Activated naive CD4-positive, alpha-beta T cell treated with Interleukin-2 at 50 U/mL for 16 hours (primary cell): ENCODE measurements around the gene UBN1.

Experiments used
- DNase-seq: peaks from one replicate; pipeline ENCODE4 v3.0.0-alpha.2; 2020

The UBN1 gene

DNA sequence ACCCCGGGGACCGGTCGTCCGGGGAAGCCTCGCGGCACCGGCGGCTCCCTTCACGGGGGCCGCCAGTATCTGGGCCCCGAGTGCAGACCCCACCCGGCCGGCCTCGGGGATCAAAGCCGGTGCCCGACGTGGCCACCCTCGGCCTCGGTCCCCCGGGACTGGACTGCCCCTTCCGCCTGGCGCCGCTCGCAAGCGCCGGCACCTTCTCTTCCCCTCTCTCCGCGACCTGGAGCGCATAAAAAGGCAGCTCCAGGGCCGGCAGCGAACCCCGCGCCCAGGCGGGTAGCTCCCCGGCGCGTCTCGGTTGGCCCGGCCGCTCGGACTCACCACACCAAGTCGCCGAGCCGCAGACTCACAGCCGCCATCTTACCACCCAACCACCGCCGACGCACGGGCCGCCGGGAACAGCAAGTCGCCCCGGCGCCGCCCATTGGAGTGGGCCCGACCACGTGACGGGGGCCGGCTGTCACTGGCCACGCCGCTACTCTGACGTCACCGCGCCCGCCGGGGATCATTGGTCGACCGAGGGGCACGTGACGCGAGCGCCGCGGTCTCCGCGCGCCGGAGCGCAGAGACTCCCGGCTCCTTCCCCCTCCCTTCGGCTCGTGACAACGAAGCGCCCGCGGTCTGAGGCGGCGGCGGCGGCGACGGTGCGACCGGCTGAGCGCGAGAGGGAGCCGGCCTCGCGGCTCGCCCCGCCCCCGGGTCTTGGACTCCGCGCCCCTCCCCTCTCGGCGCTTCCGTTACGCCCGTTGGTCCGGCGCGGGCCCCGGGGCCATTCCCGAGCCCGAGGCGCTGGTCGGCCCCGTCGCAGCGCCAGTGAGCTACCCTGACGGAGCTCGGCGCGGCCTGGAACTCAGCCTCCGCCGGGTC lies at the start of gene UBN1, which contains the start of gene GLYR1:
UBN1 (plus strand) TSS at position 581 of the 873 bp plus-strand sequence. CDS start 5,437 bp downstream, outside the sequence.
GLYR1 (minus strand) TSS at position 388 of the 873 bp plus-strand sequence; CDS start at position 365, 23 bp downstream.
- peak; percentile 100 for DNase-seq

DNA sequence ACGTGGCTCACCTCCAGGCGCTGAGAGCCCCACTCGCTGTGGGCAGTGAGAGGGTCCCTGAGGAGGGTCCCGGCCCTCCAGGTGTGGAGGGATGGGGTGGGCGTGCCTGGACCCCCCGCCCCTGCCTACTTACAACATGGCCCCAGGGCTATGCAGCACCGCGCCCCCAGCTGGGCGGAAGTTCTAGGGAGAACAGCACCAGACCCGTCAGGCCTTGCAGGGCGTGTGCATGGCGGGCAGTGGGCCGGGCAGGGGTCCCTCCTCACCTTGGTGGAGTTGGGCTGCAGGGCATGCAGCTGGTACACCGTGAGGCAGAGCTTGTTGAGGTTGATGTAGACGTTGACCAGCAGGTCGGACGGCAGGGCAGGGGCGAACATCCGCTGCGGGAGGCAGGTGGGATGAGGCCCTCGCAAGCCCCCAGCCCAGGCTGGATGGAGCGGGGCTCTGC lies 49.5 kb upstream of the UBN1 start:
- no peak for DNase-seq

DNA sequence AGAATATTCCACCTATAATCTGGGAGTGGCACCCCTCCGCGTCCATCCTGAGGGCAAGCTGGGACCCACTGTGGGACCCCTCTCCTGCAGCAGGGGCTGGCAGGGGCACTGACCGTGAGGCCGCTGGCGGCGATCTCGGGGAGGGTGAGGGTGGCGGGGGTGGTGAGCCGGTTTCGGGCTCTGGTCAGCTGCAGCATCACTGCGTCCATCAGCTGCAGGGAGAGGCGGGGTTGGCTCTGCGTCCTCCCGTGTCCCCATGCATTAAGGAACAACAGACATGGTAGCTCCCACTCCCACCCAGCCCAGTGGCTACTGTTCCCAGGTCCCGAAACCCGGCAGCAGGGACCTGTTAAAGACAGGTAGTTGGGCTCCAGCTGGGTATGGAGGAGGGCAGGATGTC lies 48.8 kb upstream of the UBN1 start:
- no peak for DNase-seq

DNA sequence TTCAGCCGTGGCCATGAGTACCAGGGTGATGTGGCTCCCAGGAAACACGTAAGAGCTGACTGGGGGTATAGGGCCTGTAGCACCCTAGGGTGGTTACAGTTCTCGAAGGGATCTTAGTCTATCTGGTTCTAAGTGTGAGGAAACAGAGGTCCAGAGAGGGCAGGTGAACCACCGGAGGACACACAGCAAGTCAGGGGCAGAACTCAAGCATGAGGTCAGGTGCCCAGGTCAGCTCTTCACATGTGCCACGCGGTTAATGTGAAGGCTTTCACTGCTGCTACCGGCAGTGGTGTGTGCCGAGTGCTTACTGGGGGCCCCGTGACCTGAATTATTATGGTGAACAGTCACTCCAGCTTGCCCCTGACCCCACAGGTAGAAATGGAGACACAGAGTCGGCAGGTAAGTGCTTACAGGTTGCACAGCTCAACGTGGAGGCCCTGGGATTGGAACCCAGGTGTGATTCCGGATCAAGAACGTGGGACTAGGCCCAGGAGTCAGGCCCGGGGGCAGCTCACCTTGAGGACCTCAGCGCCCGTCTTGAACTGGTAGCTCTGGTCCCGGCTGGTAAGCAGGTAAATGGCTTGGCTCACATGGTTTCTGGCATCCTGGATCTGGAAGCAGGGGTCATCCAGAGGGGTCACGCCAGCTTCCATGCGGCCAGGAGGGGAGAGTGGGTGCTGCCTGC lies 48.0 kb upstream of the UBN1 start:
- DNase-seq, result no peak

GRCh38 chr16:4800290-4801041 lies 46.8 kb upstream of the UBN1 start:
- no peak for DNase-seq

DNA sequence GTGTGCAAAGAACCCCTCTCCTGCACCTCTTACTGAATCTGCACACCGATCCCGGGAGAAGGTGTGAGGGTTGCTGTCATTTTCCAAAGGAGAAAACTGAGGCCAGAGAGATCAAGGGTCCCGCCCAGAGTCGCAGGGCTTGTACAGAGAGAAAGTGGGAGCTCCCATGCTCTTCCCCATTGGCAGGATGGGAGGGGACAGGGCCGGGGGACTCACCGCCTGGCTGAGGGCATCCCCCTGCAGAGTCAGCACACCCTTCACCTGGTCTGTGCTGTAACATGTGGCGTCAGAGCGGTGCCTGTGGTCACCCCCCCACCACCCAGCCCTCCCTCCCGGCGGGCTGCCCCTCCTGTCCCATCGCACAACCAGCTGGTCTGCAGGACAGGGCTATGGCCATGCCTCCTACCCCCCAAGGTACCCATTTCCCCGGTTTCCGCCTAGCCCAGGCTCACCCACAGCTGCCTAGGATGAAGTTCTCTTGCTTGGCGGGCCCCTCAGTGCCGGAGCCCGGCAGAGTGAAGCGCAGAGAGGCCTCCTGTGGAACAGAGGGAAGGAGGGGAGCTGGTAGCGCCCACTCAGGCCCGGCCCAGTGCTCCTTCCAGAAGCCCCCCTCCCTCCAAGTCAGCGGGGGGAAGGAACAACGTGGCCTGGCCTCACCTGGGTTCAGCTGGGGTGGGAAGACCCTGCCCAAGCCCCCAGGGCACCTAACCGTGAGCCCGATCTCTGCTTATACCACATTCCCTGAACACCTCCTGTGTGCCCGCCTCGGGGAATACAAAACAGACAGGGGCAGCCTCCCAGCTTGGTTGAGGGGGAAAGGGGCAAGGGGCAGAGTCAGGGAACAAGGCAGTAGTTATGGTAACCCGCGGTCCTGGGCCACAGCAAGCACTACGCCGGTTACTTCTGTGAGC lies 46.0 kb upstream of the UBN1 start:
- DNase-seq, result no peak

GRCh38 chr16:4801962-4802658 lies 45.2 kb upstream of the UBN1 start, which contains the start of gene ROGDI:
Gene ROGDI (minus strand): TSS chr16:4802633. CDS start chr16:4802571, 62 bp downstream.
- peak; percentile 80 for DNase-seq

GRCh38 chr16:4802659-4803287 lies 44.5 kb upstream of the UBN1 start:
- DNase-seq, result peak; percentile 91

DNA sequence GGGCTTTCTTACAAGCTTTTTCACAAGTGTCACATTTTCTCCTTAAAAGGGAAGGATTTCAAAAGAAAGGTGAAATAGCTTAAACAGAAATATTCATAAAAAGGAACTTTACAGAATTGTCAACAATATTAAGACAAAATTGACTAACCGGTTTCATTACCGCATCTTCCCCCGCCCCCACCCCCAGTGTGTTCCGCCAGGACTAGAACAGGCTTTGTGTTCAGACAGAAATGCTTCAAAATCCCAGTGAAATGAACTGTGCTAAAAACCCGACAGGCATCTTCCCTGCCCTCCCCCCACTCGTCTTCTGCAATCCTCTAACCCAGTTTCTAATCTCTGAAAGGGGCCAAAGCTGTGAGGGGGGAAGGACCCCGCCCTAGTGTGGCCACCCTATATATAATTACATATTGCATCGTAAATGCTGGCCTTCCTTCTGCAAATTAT lies 43.9 kb upstream of the UBN1 start:
- no peak for DNase-seq

- no peak for DNase-seq
Measured at GRCh38 chr16:4803898-4804762, 43.2 kb upstream of the UBN1 start.

DNA sequence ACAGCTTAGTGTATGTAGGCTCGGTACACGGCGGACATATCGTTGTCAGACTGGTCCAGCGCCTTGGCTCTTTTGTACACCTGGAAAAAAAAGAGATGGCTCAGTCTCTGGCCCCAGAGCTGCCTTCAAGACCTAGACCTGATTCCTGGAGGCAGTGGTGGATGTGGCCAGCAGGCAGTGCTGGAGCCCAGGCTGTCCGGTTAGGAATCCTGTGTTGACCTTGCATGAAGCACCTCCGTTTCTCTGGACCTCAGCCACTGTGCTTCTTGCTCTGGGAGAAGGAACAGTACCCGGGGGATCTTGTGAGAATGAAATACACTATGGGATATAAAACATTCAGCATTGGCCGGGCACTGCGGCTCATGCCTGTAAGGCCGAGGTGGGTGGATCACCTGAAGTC lies 42.0 kb upstream of the UBN1 start:
- DNase-seq, result no peak

DNA sequence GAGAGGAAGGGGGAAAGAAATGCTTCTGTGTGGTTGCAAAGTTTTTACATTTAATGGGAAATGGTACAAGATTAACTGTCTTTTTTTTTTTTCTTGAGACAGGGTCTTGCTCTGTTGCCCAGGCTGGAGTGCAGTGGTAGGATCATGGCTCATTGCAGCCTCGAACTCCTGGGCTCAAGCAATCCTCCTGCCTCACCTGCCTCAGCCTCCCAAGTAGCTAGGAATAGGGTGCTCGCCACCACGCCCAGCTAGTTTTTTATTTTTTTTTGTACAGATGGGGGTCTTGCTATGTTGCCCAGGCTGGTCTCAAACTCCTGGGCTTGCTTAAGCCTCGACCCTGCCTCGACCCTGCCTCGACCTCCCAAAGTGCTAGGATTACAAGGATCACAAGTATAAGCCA lies 41.0 kb upstream of the UBN1 start:
- DNase-seq, result no peak

DNA sequence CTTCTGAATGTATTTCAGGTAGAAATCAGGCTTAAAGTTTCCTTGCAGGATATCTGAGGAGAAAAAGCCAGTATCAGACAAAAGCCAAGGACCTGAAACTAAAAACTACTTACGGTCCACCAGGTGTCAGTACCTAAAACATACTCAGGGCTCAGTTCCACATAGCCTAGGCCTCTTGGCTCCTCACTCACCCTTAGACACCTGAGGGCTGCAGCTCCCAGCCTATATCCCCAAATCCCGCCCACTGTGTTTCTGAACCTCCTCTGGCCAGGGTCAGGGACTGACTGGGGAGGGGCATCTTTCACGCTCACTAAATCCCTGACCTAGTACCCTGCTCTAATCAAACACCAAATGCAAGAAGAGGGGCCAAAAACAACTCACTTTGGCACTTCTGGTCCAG lies 36.0 kb upstream of the UBN1 start:
- DNase-seq, result no peak

GRCh38 chr16:4811773-4812172 lies 35.5 kb upstream of the UBN1 start:
- no peak for DNase-seq

DNA sequence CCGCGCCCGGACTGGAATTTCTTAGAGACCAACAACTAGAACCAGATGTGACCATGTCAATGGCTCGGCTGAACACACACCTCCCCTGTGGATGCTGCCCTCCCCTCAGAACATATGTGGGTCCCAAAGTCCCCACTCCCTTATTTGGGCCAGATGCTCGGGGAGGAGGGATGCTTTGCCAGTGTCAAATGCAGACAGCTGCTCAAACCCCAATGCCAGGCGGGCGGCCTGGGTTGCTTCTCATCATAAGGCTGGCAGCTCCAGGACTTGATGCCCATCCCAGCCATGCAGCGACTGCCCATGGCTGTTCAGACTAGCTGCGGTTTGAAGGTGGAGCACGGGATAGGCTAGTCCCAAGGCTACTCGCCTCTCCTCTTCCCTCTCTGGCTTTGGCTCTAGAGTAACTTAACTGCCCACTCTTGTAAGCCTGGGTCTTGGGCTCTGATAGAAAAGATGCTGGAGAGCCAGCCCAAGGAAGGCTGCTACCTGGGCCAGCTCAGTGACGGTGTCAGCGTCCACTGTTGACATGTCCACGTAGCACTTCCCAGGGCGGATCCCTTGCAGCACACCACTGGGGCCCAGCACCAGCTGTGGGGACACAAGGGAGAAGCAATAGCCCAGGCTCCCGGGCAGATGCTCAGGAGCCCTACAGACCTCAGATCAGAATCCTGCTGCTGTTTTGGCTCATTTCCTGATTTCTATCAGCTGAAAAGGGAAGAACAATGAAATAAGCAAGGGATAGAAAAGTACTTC lies 33.9 kb upstream of the UBN1 start:
- no peak for DNase-seq

DNA sequence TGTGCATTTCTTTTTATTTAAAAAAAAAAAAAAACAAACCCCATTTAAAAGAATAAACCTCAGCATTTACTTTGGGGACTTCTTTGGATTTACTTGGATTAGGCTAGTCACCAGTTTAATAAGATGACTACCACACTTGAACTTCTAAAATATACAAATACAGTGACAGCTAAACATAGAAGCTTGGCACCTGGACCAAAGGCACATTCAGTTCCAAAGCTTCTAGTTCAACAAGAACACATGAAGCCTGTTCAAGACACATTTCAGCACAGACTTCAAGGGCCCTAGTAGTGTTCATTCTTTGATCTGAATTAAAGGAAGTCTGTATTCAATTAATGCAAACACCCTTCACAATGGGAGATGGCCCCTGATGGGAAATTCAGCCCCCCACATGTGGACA lies 33.2 kb upstream of the UBN1 start:
- DNase-seq, result no peak

DNA sequence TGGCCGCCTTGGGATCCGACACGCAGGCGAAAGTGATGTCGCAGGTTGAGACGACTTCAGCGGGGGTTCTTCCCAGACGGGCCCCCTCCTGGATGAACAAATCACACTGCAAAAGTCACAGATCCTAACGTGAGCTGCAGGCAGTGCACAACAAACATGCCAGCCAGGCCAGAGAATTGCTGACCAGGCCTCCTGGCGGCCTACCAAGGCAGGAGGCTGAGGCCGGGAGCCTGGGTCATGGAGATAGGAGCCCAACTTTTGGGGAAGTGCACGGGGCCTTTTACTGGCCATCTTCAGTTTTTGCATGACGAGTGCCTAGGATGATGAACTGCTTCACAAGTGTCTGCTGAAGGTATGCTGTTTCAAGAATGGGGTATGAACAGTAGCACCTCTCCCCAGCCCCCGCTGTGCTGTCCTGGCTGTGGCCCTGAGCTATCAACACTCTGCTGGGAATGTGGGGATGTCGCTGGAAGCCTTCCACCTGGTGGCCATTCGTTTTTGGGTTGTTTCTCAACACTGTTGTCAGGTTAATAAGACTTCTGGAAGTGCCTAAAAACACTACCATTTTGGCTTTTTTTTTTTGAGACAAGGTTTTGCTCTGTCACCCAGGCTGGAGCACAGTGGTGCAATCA lies 32.6 kb upstream of the UBN1 start:
- DNase-seq, result no peak

- no peak for DNase-seq
Measured at GRCh38 chr16:4820652-4821051, 26.6 kb upstream of the UBN1 start.

- no peak for DNase-seq
Measured at GRCh38 chr16:4825196-4825595, 22.1 kb upstream of the UBN1 start.
